WTC11 (cell line): ENCODE measurements around the gene EPHA2. TPM values are rescaled to one million over a fixed set of nuclear protein-coding genes. Genes with fewer than 3 reads are reported as not detected.

ENCODE experiments used
- ATAC-seq: fragments of 200-7000 bp; cut with Tn5 transposase; 2 replicates; pipeline ENCODE4 v1.10.0; 2021; ENCODE audit warnings: mild to moderate bottlenecking, moderate library complexity
- CTCF ChIA-PET: fragments of 300-600 bp; sonication (Branson Sonifier 250); formaldehyde crosslinking; loops from one replicate; lab custom pipeline; 2021; ENCODE audit warnings: antibody characterized with exemption; lab: Charles Lee
- POLR2A ChIA-PET: fragments of 350-600 bp; sonication (Branson Sonifier 250); formaldehyde crosslinking; loops from one replicate; lab custom pipeline; 2021; ENCODE audit warnings: antibody characterized with exemption; lab: Charles Lee
- DNase-seq: peaks from one replicate; pipeline ENCODE4 v3.0.0; 2021; ENCODE audit warnings: low spot score
- H3K27ac Mint-ChIP-seq: 2 replicates; pipeline ENCODE4 v1.8.0; 2021; ENCODE audit warnings: mixed read lengths
- H3K27me3 Mint-ChIP-seq: 2 replicates; pipeline ENCODE4 v1.8.0; 2021; ENCODE audit warnings: low read depth, mild to moderate bottlenecking, moderate library complexity, mixed read lengths
- H3K36me3 Mint-ChIP-seq: 2 replicates; pipeline ENCODE4 v1.8.0; 2021; ENCODE audit warnings: mixed read lengths
- H3K4me1 Mint-ChIP-seq: 2 replicates; pipeline ENCODE4 v1.8.0; 2022; ENCODE audit warnings: mixed read lengths
- H3K4me3 Mint-ChIP-seq: 2 replicates; pipeline ENCODE4 v1.8.0; 2021; ENCODE audit warnings: mild to moderate bottlenecking, moderate library complexity, mixed read lengths
- H3K9me3 Mint-ChIP-seq: 2 replicates; pipeline ENCODE4 v1.8.0; 2021; ENCODE audit warnings: mixed read lengths
- ATF6 ChIP-seq: sonication (generic); formaldehyde crosslinking; IDR thresholded peaks from 2 replicates; pipeline ENCODE4 v1.8.1; 2023; ENCODE audit warnings: mild to moderate bottlenecking, missing genetic modification reagents
- CBFB ChIP-seq: sonication (generic); formaldehyde crosslinking; IDR thresholded peaks from 2 replicates; pipeline ENCODE4 v1.8.1; 2022; ENCODE audit warnings: mild to moderate bottlenecking, low read depth, missing genetic modification reagents
- ESRRA ChIP-seq: sonication (generic); formaldehyde crosslinking; IDR thresholded peaks from 2 replicates; pipeline ENCODE4 v1.8.1; 2022; ENCODE audit warnings: mild to moderate bottlenecking, missing genetic modification reagents, borderline replicate concordance
- FOXJ3 ChIP-seq: sonication (generic); formaldehyde crosslinking; IDR thresholded peaks from 2 replicates; pipeline ENCODE4 v1.9.0; 2021; ENCODE audit warnings: missing genetic modification reagents, mild to moderate bottlenecking, borderline replicate concordance
- FOXP1 ChIP-seq: sonication (generic); formaldehyde crosslinking; IDR thresholded peaks from 2 replicates; pipeline ENCODE4 v1.8.0; 2022; ENCODE audit warnings: missing genetic modification reagents, mild to moderate bottlenecking, moderate library complexity, borderline replicate concordance
- IRF2 ChIP-seq: sonication (generic); formaldehyde crosslinking; IDR thresholded peaks from 2 replicates; pipeline ENCODE4 v1.8.0; 2022; ENCODE audit warnings: low read depth, missing genetic modification reagents, borderline replicate concordance
- NFE2L1 ChIP-seq: sonication (generic); formaldehyde crosslinking; IDR thresholded peaks from 2 replicates; pipeline ENCODE4 v1.8.1; 2023; ENCODE audit warnings: missing genetic modification reagents
- TEAD4 ChIP-seq: sonication (generic); formaldehyde crosslinking; IDR thresholded peaks from 2 replicates; pipeline ENCODE4 v1.8.0; 2022; ENCODE audit warnings: mild to moderate bottlenecking, missing genetic modification reagents
- ZNF219 ChIP-seq: sonication (generic); formaldehyde crosslinking; IDR thresholded peaks from 2 replicates; pipeline ENCODE4 v1.8.0; 2023; ENCODE audit warnings: missing genetic modification reagents, mild to moderate bottlenecking, borderline replicate concordance
- ZNF263 ChIP-seq: sonication (generic); formaldehyde crosslinking; IDR thresholded peaks from 2 replicates; pipeline ENCODE4 v1.8.1; 2022; ENCODE audit warnings: low read depth, mild to moderate bottlenecking, moderate library complexity, missing genetic modification reagents
- ZNF281 ChIP-seq: sonication (generic); formaldehyde crosslinking; IDR thresholded peaks from 2 replicates; pipeline ENCODE4 v1.8.0; 2023; ENCODE audit warnings: mild to moderate bottlenecking, missing genetic modification reagents
- ZNF532 ChIP-seq: fragments of 250-450 bp; sonication (Bioruptor Pico); IDR thresholded peaks from 2 replicates; pipeline ENCODE4 v1.9.0; 2021; ENCODE audit warnings: mild to moderate bottlenecking, borderline replicate concordance
- total RNA-seq: library from RNA; stranded (reverse); gene quantifications from 3 replicates; pipeline ENCODE4 v1.2.3, GENCODE V29; 2021
- TF ChIP-seq, protein P1 (sequence below): fragments of 250-450 bp; sonication (Bioruptor Pico); IDR thresholded peaks from 2 replicates; pipeline ENCODE4 v1.8.0; 2021; ENCODE audit warnings: mild to moderate bottlenecking

EPHA2 gene
- total RNA-seq, 1 experiment from 2014 or later = 44.4 TPM

DNA sequence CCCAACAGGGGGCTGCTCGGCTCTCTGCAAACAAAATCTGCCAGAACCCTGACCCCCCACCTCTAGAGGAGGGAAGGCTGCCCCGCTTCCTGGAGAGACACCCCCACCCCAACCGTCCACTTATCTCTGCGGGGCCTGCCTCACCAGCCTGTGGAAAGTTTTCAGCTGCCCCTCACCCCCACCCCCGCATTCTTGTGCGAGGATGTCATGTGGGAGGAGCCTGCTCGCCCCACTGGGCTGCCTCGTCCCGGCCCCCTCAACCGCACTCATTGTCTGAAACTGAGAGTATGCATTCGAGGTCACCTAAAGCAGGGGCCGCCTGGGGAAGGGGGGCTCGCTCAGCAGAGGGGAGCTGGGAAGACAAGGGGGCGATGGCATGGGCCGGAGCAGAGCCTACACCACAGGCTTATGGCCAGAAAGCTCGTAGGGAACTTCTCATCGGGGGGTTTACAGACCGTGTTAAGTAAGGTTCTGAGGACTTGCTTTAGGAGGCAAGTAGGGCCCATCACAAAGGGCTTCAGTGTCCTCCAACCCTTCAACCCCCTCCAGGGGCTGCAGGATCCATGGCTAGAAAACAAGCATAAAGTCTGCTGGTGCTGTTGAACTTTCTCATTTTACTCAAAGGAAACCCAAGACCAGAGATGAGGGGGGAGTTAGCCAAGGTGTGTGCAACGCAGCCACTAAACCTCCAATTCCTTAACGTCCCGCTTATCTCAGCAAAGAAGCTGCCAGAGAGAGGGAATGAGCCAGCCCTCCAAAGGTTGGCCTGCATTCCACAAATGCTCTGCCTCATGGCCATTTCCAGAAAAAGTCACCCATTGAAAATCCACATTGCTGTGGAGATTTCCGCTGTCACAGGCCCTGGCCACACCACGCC, 9.4 kb downstream of the EPHA2 start (continued):
- TF ChIP-seq IRF2 = no peak
- no peak for TF ChIP-seq ZNF532 (CRISPR knock-in tag)
- no peak for TF ChIP-seq ESRRA (CRISPR knock-in tag)
- no peak for TF ChIP-seq CBFB (CRISPR knock-in tag)
- TF ChIP-seq FOXJ3 (CRISPR knock-in tag) = no peak
- no peak for TF ChIP-seq ZNF263
- TF ChIP-seq, protein P1, sequence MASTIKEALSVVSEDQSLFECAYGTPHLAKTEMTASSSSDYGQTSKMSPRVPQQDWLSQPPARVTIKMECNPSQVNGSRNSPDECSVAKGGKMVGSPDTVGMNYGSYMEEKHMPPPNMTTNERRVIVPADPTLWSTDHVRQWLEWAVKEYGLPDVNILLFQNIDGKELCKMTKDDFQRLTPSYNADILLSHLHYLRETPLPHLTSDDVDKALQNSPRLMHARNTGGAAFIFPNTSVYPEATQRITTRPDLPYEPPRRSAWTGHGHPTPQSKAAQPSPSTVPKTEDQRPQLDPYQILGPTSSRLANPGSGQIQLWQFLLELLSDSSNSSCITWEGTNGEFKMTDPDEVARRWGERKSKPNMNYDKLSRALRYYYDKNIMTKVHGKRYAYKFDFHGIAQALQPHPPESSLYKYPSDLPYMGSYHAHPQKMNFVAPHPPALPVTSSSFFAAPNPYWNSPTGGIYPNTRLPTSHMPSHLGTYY = peak; percentile 45; the same call in 1 of the 2 replicates

DNA sequence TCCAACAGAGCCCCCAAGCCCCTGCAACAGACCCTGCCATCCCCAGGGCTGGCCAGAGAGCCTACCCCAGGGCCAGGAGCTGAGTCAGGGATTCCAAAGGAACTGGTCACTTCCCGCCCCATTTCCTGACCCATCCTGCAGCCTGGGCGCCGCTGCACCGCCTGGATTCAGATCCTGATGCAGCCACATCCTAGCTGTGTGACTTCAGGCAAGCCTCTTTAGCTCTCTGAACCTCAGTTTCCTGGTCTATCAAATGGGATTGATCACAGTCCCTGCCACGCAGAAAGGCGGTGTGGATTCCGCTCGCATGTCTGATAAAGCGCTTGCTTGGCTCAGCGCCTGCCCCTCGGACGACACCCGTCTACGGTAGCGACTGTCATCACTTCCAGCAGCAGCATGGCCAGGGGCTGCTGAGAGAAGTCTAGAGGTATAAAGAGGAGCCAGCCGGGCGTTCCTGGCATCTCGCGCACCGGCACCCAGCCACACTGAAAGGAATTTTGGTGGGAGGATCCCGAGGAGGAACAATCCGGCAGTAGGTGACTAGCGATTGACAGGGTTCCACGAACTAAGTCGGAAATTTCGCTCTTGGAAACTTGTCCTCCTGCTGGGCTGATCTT, 10.1 kb downstream of the EPHA2 start:
- CTCF ChIA-PET = interaction anchor here (0.6 to 14.1 kb wide), 8 partner anchors 18 to 354 kb away, joined by 3 to 204 read pairs (median 4); partner anchors contain the start of gene FAM131C
- peak overlapping the region; percentile 99 for H3K27ac Mint-ChIP-seq
- no peak for TF ChIP-seq ZNF281 (CRISPR knock-in tag)
- TF ChIP-seq FOXP1 (CRISPR knock-in tag) = no peak
- no peak for TF ChIP-seq NFE2L1 (CRISPR knock-in tag)
- no peak for TF ChIP-seq ZNF219 (CRISPR knock-in tag)
- no peak for TF ChIP-seq ATF6
- 0 out of 2 replicates have a peak, but pooled peaks have one; percentile 14 for TF ChIP-seq TEAD4 (CRISPR knock-in tag)
- TF ChIP-seq, all 79 proteins: peak for 1
- peaks cover 40% of the 10 kb centered on the region for H3K36me3 Mint-ChIP-seq
- POLR2A ChIA-PET = interaction anchor here (0.8 to 4.2 kb wide), 5 partner anchors 9 to 81 kb away, joined by 3 to 31 read pairs (median 4); partner anchors contain the start of gene EPHA2
- H3K27me3 Mint-ChIP-seq = no peaks in the 10 kb centered on the region
- H3K4me3 Mint-ChIP-seq = peak overlapping the region; percentile 52
- DNase-seq (peak; percentile 66), ATAC-seq (peak; percentile 40)
- peaks cover 56% of the 10 kb centered on the region for H3K4me1 Mint-ChIP-seq
- H3K9me3 Mint-ChIP-seq = no peaks in the 10 kb centered on the region
